Putamen (tissue), 1 donor: ENCODE measurements around the gene SH2B3.

Experiments
- DNase-seq: peaks from one replicate; pipeline ENCODE4 v3.0.0-alpha.2; 2016; ENCODE audit warnings: low spot score

SH2B3 gene

DNA sequence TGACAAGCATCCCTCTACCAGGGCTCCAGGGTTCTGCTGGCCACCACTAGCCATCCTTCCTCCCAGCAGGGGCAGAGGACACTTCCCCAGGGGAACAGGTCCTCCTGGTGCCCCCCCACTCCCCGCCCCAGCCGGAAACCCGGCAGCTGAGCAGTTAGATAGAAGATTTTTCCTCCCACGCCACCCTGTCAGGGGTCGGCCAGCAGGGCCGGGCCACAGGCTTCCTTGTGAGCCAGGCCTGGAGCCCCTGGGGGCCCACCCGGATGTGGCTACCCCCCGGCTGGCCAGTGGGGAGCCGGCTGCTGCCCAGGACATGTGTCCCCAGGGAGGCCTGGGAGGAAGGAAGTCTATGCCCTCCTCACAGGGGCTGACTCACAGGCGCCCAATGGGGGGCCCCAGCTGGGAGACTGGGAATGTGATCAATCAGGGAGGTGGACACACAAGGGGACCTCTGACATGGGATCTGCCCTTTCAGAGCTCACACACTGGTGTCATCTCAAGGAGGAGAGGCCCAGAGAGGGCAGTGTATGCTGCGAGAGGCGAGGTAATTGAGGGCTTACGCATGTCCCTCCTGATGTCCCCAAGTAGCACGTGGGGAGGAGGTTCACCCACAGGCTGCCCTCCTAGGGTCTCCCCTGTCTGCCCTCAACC, 4.2 kb downstream of the SH2B3 start:
- no peak for DNase-seq

- DNase-seq: no peak
Observed at GRCh38 chr12:111410431-111411184, 4.9 kb downstream of the SH2B3 start.

DNA sequence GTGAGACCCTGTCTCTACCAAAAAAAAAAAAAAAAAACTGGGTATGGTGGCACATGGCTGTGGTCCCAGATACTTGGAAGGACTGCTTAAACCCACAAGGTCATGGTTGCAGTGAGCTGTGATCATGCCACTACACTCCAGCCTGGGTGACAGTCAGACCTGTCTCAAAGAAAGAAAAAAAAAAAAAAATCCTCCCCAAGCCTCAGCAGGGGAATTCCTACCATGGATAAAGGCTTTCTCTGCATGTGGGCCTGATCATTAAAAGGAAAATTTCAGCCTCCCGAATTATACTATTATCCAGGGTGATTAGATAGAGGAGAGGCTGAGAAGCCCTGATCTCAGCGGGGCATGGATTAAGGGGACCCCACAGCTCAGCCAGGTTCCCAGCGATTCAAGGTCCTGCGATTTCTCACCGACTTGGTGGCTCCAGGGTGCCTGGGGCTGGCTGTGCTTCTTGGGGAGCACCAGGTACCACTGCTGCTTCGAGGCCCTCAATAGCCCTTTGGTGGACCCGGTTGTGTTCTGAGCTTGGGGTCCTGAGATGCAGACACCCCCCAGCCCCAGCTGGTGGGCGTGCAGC, 5.6 kb downstream of the SH2B3 start:
- DNase-seq: no peak

DNA sequence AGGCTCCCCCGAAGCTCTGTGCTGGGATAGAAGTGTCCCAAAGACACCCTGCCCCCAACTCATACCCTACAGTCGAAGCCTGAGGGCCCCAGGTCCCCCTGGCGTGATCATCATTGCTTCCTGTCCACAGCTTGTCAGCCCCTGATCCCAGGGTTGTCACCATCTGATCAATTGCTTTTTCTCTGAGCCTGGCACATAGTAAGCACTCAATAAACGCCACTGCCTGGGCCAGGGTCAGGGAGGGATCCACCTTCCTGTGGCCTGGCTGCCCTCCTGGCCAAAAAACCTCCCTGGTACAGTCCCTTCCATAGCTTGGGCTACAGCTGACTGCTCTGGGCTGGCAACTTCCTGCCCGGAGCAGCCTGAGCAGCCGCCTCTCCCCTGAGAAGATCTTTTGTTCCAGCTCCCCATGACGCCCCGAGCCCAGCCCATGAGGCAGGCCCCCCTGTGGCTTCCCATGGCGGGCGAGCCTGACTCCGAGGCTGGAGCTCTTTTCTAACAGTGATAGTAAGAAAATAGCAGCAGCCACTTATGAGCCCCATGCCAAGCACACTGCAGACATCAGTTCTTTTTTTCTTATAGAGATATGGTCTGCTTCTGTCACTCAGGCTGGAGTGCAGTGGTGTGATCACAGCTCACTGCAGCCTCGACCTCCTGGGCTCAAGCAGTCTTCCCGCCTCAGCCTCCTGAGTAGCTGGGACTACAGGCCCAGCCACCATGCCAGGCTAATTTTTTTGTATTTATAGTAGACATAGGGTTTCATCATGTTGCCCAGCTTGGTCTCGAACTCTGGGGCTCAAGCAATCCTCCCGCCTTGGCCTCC, 6.5 kb downstream of the SH2B3 start:
- no peak for DNase-seq

- no peak for DNase-seq
Observed at GRCh38 chr12:111412830-111413441, 7.2 kb downstream of the SH2B3 start.

DNA sequence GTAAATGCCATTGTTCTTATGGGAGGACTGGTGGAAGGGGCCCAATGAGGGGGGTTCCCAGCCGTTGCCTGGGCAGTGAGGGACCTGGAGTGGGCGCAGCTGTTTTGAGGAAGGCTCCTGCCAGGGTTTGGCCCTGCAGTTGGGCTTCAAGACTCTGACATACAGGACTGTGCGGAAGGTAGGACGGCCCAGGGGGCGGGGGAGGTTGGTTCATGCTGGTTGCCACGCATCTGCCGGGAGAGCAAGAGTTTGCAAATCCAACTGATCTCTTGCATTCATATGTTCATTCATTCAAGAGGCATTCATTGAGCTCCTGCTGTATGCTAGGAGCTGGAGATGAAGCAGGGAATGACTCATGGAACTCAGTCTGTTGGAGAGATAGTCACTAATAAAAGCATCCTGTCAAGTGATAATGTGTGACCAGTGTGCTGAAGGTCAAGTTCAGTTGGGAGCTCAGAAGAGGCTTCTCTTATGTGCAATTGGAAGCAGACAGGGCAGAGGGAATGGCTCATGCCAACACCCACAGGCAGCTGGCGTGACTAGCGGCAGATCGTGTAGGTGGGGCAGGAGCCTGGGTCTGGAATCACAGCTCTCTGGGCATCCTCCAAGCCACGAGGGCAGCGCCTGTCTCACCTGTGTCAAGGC, 7.8 kb downstream of the SH2B3 start:
- no peak for DNase-seq

DNA sequence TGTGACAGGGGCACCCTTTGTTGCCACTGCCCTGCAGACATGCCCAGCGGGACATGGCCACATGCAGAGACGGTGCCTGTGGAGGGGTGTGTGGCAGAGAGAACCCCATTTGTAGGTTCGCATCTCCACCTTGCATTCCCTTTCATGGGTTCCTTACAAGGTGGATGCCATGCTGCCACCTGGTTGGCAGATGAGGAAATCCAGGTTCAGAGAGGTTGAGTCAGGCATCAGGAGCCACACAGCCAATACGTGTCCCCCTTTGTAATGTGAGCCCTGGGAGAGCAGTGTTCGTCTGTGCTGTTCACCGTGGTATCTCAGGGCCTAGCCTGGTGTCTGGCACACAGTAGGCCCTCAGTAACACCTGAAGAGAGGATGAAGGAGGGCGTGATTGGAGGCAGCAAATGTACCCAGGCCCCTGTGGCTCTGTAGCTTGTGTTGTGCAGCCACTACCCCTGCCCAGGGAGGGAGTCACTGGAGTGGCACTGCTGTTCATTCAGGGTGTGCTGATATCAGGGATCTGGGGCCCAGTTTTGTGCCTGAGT, 9.1 kb downstream of the SH2B3 start:
- no peak for DNase-seq

DNA sequence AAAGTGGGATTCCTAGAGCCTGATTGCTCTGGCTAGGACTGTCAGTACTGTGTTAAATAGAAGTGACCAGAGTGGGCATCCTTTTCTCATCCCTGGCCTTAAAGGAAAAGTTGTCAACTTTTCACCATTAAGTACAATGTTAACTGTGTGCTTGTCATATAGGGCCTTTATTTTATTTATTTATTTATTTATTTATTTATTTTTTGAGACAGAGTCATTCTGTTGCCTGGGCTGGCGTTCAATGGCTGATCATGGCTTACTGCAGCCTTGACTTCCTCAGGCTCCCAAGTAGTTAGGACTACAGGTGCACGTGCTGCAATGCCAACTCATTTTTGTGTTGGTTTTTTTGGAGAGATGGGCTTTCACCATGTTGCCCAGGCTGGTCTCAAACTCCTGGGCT, 11.6 kb downstream of the SH2B3 start:
- DNase-seq: no peak

GRCh38 chr12:111417784-111418593, 12.3 kb downstream of the SH2B3 start:
- DNase-seq: no peak

DNA sequence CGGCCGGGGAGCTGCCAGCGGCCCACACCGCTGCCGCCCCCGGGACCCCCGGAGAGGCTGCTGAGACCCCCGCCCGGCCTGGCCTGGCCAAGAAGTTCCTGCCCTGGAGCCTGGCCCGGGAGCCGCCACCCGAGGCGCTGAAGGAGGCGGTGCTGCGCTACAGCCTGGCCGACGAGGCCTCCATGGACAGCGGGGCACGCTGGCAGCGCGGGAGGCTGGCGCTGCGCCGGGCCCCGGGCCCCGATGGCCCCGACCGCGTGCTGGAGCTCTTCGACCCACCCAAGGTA, 12.8 kb downstream of the SH2B3 start:
- no peak for DNase-seq

GRCh38 chr12:111419784-111420183, 14.1 kb downstream of the SH2B3 start:
- no peak for DNase-seq

DNA sequence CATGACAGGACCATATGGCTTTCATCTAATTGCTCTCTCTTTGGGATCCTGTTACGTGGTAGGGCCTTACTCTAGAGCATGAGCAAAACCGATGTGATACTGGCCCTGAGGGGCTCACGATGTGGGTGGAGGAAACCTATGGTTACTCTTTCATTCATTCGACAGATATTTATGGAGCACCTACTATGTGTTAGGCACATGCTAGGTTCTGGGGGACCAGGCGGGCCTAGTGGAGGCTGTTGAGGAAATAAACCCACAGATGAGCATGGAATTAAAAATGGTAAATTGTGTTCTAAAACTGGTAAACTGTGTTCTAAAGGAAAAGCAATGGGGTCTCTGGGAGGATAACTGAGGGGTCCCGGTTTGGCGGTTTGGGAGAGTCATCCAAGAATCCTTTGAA, 14.8 kb downstream of the SH2B3 start:
- no peak for DNase-seq

DNA sequence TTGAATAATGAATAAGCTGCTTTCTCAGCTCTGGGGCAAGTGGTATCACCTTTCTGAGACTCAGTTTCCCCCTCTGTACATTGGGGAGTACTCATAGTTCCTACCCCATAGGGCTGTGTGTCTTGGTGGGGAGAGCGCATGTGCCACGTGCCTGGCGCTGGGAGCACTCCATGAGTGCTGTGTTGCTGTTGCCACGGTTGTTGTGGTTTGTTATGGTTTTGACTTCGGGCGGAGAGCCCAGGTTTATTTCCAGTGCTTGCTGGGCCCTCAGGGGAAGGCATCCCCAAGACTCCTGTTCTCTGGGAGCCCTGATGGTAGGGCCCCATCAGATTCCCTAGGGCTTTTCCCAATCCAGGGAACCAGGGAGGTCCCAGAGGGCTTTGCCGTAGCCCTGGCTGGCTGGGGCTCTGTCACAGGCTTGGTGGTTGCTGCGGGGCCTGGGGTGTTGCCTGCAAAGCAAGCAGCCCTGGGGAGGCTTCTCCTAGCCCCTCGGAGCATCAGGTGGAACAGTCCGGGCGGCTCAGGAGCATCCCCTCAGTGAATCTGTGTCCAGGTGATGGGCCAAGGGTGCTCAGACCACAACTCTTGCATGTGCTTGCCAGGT, 18.6 kb downstream of the SH2B3 start:
- DNase-seq: no peak

- DNase-seq: no peak
Observed at GRCh38 chr12:111424793-111425251, 19.1 kb downstream of the SH2B3 start.

DNA sequence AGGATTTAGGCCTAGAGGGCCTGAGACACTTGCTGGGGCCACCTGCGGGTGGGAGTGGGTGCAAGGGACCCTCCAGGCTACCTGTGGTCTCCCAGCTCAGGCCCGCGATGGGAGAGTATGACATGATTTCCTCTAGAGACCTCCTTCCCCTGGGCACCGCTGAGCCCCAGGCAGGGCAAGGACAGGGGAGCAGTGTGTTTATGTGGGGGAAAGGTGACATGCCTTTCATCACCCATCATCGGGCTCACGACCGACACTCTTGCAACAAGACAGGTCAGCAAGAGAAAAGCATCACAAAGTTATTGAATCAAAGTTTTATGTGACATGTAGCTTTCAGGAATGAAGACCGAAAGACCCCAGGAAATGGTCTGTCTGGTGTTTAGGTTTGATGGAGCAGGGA, 19.9 kb downstream of the SH2B3 start:
- no peak for DNase-seq

GRCh38 chr12:111426344-111427185, 20.8 kb downstream of the SH2B3 start:
- no peak for DNase-seq

DNA sequence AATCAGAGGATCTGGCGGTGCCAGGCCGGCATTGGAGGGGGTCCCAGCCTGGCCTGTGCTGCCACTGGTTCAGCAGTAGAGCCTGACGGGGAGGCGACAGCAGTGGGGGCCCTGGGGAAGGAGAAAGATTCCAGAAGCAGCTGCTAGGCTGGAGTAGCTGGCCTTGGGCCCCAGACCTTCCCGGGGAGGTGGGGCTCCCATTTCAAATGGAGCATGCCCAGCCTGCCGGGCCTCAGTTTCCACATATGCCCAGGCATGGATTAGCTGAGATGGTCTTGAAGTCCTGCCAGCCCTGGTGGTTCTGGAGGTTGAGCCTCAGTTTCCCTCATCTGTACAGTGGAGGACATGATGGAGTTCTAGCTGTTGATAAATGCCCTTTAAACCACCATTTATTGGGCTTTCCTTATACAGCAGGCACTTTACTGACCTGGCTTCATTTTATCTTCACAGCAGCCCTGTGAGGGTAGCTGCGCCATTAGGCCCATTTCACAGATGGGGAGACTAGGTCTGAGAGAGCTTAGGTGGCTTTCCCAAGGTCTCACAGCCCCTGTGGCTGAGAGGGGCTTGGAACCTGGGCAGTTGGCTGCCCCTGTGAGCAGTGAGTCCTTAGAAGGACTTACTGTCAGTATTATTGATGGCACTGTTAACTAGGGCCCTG, 21.8 kb downstream of the SH2B3 start:
- no peak for DNase-seq

DNA sequence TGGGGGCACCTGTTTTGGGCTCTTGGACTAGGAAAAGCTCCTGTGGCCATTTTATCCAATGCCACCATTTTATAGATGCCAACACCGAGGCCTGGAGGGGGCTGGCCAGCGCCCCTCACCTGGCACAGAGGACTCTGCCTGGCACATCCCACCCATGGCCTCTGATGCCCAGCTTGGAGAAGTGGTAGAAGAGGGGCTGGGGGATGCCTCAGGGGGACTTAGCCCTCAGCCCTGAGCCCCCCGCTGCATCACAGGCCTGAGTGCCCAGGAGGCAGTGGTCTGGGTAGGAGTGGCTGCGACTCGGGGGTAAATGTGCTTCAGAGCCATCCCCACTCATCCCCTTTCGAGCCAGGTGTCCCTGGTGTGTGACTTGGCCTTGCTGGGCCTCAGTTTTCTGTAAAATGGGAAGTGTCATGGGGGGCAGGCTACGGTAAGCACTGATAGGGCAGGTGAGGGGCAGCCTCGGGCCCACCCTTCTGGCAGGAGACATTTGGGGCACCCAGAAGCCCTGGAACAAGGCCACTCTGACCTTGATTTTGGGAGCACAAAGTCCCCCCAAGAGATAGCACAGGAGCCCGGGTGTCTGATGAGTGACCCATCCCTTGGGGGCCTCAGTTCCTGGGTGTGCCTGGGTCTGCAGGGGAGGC, 22.5 kb downstream of the SH2B3 start:
- no peak for DNase-seq
